ENCODE measurements around the gene AKAP4. TPM values are rescaled to one million over a fixed set of nuclear protein-coding genes. Genes with fewer than 3 reads are reported as not detected.

The AKAP4 gene
- total and polyA plus RNA-seq, 10 of the 15 experiments (the other 5 are each of a cell fraction or from before 2014, with no cell fraction given): not detected

GRCh38 chrX:50147972-50148371 lies 52.8 kb downstream of the AKAP4 start:
- no TSS peak for BruUV-seq (replicated peaks)
- Histone ChIP-seq H3K9me3 (replicated peaks; ENCODE audit: control insufficient read depth, insufficient read depth, low read length) (no peaks in the 10 kb centered on the region), H3K27me3 (replicated peaks in 1 of 2; ENCODE audit: control insufficient read depth in 2 of 2, insufficient read depth in 2 of 2, low read length in 1 of 2) (no peaks in the 10 kb centered on the region), H3K4me2 (ENCODE audit: control insufficient read depth, insufficient read depth) (no peak overlapping the region), H3K36me3 (ENCODE audit: control insufficient read depth in 2 of 2, insufficient read depth in 2 of 2, low read length in 1 of 2) (no peaks in the 10 kb centered on the region), H2AFZ (ENCODE audit: control insufficient read depth, low read depth, low read length) (no peak overlapping the region), H3K4me1 (ENCODE audit: control insufficient read depth, insufficient read depth, low read length) (no peaks in the 10 kb centered on the region), H3K79me2 (ENCODE audit: control insufficient read depth, insufficient read depth, low read length) (no peaks in the 10 kb centered on the region), H3K9ac (ENCODE audit: control insufficient read depth, insufficient read depth, low read length) (no peak overlapping the region), H3K27ac (ENCODE audit: control insufficient read depth, insufficient read depth) (no peak overlapping the region), H4K20me1 (ENCODE audit: control insufficient read depth, insufficient read depth) (no peaks in the 10 kb centered on the region), H3K4me3 (no peak overlapping the region)
- ChIA-PET CTCF (no interaction called here), POLR2A (no interaction called here), RAD21 (ENCODE audit: unreplicated experiment) (no interaction called here), SMC1A (ENCODE audit: uncharacterized antibody, unreplicated experiment) (no interaction called here)
- intact Hi-C loops (cut with micrococcal nuclease; ENCODE audit: unreplicated experiment) (no loop called here), in situ Hi-C loops (cut with MboI) (no loop called here)
- DNase-seq (ENCODE audit: low read depth, low spot score) (no peak), ATAC-seq (no peak), FAIRE-seq (no peak)
- WGBS (ENCODE audit: insufficient coverage, insufficient replicate concordance, low lambda C conversion rate, missing lambda C conversion rate): 61% methylated on average over 7 of the region's 7 CpGs
- no peak for TF ChIP-seq ATF3 (IDR thresholded peaks at IDR 0.05; ENCODE audit: borderline replicate concordance, extremely low read depth, low read depth, low read length)
- TF ChIP-seq POLR2AphosphoS5 (IDR thresholded peaks at IDR 0.05; ENCODE audit: low read length): no peak
- TF ChIP-seq NFYA (IDR thresholded peaks at IDR 0.05; ENCODE audit: borderline replicate concordance, low read depth, low read length): no peak
- no peak for TF ChIP-seq ZNF274 (IDR thresholded peaks at IDR 0.05; ENCODE audit: insufficient read depth, insufficient read length)
- no peak for TF ChIP-seq MYB (IDR thresholded peaks at IDR 0.05; ENCODE audit: borderline replicate concordance, low read depth, low read length)
- TF ChIP-seq CHD2 (IDR thresholded peaks at IDR 0.05; ENCODE audit: borderline replicate concordance, low read depth, low read length): no peak
- TF ChIP-seq WRNIP1 (IDR thresholded peaks at IDR 0.05; ENCODE audit: borderline replicate concordance, low read depth, low read length): no peak
- TF ChIP-seq SIN3A (IDR thresholded peaks at IDR 0.05; ENCODE audit: low read depth, low read length): no peak
- TF ChIP-seq ZBTB4 (CRISPR knock-in tag; IDR thresholded peaks at IDR 0.05): no peak
- TF ChIP-seq CHD4 (IDR thresholded peaks at IDR 0.05): no peak
- no peak for TF ChIP-seq YY1 (IDR thresholded peaks at IDR 0.05; ENCODE audit: low read depth, low read length)

Small RNA genes within 50 kb of the gene (small RNA-seq; reads per million reads assigned to genes)
- gene PYY3: not detected
- gene RF00019: not detected

Other genes with a start within 250 kb of the AKAP4 start
- gene CCNB3, start 3.8 kb upstream of the AKAP4 start, total RNA-seq (2014; rRNA removed): 0.05 and 0.11 TPM in 2 replicates
- gene CCNB3, start 3.8 kb upstream of the AKAP4 start, total RNA-seq (2014; rRNA removed; fragmentation: Illumina TruSeq; extraction: Trizol): 0.09 and 0.14 TPM in 2 replicates
- gene CCNB3, start 3.8 kb upstream of the AKAP4 start, total RNA-seq (2021): 0.10 and 0.16 TPM in 2 replicates
- gene CCNB3, start 3.8 kb upstream of the AKAP4 start, polyA plus RNA-seq (2011; rRNA removed): 0.49 and 0.71 TPM in 2 replicates
- gene CCNB3, start 3.8 kb upstream of the AKAP4 start, polyA plus RNA-seq (2014; fragmentation: Illumina TruSeq; extraction: Trizol): 0.11 and 0.24 TPM in 2 replicates
- under 1 TPM in 1 of 2 experiments, not detected in 1; 0.16 TPM for gene CCNB3, start 3.8 kb upstream of the AKAP4 start, polyA plus RNA-seq (2014; fragmentation: Nextera tagmentation; extraction: Ambion mirVana)
- 0.17 TPM in 1 of 2 replicates, not detected in the other for gene CCNB3, start 3.8 kb upstream of the AKAP4 start, polyA plus RNA-seq (2014; rRNA removed)
- not detected for gene CCNB3, start 3.8 kb upstream of the AKAP4 start, polyA plus RNA-seq (2016; fragmentation: Nextera tagmentation; extraction: Ambion mirVana)